ENCODE results near the gene KAT5.
"Not testable (repeated sequence)": the region's sequence is repeated elsewhere in the genome, so short reads cannot be mapped to it uniquely, and the experiment has no call there.

KAT5 gene

GRCh38 chr11:65744026-65744698 is 32.1 kb downstream of the KAT5 start:
- DNase-seq (ENCODE audit: low spot score) = peak; percentile 63

GRCh38 chr11:65744699-65745042 is 32.6 kb downstream of the KAT5 start:
- DNase-seq (ENCODE audit: low spot score) = no peak

DNA sequence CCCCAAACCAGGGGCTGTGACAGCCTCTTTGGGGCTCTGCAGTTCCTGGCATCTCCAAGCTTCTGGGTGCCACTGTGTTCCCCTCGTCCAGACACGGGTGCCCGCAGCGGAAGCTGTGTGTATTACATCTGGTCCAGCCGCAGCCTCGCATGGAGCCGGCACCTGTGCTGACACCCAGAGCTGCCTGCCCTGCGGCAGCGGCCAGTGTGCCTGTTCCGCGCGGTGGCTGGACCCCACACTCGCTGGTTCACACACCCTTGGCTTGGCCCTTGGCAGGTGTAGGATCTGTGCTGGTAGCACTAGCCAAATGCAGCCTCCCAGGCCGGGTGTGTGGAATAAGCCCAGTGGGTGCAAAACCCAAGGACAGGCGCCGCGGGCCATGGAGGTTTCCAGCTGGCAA is 33.0 kb downstream of the KAT5 start:
- no peak for DNase-seq (ENCODE audit: low spot score)

DNA sequence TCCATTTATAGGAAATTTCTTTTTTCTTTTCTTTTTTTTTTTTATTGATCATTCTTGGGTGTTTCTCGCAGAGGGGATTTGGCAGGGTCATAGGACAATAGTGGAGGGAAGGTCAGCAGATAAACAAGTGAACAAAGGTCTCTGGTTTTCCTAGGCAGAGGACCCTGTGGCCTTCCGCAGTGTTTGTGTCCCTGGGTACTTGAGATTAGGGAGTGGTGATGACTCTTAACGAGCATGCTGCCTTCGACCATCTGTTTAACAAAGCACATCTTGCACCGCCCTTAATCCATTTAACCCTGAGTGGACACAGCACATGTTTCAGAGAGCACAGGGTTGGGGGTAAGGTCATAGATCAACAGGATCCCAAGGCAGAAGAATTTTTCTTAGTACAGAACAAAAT is 50.1 kb downstream of the KAT5 start:
- not testable (repeated sequence) for DNase-seq (ENCODE audit: low spot score)

DNA sequence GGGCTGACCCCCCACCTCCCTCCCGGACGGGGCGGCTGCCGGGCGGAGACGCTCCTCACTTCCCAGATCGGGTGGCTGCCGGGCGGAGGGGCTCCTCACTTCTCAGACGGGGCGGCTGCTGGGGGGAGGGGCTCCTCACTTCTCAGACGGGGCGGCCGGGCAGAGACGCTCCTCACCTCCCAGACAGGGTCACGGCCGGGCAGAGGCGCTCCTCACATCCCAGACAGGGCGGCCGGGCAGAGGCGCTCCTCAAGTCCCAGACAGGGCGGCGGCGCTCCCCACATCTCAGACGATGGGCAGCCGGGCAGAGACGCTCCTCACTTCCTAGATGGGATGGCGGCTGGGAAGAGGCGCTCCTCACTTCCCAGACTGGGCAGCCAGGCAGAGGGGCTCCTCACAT is 50.8 kb downstream of the KAT5 start:
- DNase-seq (ENCODE audit: low spot score) = not testable (repeated sequence)

GRCh38 chr11:65764434-65764833 is 52.4 kb downstream of the KAT5 start:
- DNase-seq (ENCODE audit: low spot score) = no peak

DNA sequence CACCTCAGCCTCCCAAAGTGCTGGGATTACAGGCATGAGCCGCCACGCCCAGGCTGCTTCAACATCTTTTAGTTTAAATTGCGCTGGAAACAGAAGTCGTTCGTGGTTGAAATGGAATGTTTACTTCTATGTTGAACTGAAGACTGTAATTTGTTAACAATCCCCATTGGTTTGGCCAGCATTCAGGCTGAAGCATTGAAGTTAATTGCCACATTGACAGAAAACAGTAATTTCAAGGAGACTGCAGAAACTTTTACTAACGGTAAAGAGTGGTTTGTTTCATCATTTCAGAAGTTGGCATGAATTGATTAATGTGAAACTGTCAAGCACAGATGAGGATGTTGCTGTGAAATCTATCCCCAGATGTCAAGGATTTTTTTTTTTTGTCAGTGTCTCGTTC is 54.5 kb downstream of the KAT5 start:
- DNase-seq (ENCODE audit: low spot score) = no peak

DNA sequence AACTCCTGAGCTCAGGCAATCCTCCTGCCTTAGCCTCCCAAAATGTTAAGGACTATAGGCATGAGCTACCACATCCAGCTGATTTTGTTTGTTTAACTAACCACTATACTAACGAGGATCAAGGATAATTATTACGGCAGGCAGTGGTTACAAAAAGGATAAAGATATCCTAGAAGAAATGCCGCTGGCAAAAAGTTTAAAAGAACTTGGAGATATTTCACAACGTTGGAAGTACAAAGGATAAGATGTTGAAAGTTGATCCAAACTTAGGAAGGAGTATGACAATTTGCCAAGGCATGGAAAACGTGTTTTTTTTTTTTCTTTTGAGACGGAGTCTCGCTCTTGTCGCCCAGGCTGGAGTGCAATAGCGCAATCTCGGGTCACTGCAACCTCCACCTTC is 55.4 kb downstream of the KAT5 start:
- no peak for DNase-seq (ENCODE audit: low spot score)

DNA sequence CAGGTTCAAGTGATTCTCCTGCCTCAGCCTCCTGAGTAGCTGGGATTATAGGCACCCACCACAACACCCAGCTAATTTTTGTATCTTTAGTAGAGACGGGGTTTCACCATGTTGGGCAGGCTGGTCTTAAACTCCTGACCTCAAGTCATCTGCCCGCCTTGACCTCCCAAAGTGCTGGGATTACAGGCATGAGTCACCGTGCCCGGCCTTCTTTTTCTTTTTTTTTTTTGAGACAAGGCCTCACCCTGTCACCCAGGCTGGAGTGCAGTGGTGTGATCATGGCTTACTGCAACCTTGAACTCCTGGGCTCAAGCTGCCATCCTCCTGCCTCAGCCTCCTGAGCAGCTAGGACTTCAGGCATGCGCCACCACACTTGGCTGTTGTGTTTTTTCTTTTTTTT is 55.8 kb downstream of the KAT5 start:
- not testable (repeated sequence) for DNase-seq (ENCODE audit: low spot score)

Small RNA genes within 50 kb of the gene (small RNA-seq; reads per million reads assigned to genes)
- gene RN7SL309P = 0 reads per million in 2 experiments
